HG02852 (cell line): ENCODE measurements around the gene DCTN5.

Experiments
- ATAC-seq: cut with Tn5 transposase; IDR thresholded peaks from one replicate; pipeline ENCODE4 v1.9.1; 2021; ENCODE audit warnings: mild to moderate bottlenecking, moderate library complexity; ENCODE audit not compliant: unreplicated experiment

DCTN5 gene

DNA sequence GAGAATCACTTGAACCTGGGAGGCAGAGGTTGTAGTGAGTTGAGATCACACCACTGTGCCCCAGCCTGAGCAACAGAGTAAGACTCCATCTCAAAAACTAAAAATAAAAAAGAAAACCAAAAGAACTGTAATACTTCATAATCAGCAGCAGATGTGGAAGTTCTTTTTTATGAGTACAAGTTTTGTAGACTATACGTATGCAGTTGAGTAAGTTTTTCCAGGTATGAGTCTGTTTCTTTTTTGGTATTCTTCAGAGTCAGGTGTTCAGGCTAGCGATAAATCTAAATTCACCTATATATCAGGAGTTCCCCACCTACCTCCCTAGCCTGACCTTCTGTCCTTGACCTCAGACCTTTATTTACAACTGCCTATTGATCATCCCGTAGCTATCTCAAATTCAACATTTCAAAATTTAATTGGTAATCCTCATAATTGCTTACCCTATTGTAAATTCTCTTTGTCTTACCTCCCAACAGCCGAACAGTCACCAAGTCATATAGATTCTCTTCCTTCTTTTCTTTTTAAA is 10.7 kb downstream of the DCTN5 start:
- no peak for ATAC-seq

DNA sequence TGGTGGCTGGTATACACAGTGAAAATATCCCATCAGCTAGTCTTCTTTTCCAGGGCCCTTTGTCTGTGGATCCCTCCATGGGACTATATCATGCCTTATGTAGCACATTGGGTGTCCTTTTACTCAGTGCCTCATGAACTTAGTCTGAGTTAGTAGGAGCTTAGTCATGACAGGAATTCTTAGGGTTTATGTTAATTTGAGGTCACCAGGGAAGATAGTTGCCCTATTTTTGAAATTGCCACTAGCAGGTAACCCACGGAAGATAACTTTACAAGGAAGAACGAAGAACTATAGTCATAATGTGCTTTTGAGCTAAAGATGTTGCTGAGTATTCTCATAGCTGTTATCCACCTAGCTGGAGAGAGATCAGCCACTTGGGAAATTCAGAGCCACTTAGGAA is 22.7 kb downstream of the DCTN5 start:
- ATAC-seq: no peak

DNA sequence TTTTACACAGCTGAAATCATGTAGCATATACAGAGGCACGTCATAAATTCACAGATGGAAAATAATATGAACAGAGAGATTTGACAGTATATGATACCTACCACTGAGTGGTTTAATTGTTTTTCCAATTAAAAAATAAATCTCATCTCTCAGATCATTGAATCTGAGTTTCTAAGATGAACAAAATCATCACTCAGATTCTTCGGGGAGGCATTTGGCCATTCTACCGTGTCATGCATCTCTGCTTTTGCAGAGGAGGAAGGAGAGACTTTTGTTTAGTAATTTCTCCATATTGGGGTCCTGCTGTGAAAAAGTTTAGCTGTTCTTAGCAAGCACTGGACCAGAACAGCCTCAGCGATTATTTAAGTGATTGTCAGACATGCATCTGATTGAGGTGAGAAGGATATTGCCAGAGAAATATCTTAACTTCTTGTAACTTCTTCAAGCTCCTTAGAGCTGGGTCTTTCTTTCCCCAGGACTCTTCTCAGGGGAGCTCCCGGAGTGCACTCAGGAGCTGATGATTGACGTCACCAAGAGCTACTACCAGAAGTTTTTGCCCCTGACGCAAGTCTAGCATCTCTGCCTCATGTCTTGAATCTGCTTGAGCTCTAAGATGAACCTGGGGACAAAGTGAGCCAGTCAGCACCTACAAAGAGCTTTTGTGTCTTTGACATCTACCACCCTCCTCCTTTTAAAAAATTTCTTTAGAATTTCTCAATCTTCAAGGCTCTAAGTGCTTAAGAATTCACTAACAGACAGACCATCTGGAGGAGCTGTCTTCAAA is 25.5 kb downstream of the DCTN5 start:
- ATAC-seq: no peak

GRCh38 chr16:23667355-23667659 is 26.0 kb downstream of the DCTN5 start:
- no peak for ATAC-seq

DNA sequence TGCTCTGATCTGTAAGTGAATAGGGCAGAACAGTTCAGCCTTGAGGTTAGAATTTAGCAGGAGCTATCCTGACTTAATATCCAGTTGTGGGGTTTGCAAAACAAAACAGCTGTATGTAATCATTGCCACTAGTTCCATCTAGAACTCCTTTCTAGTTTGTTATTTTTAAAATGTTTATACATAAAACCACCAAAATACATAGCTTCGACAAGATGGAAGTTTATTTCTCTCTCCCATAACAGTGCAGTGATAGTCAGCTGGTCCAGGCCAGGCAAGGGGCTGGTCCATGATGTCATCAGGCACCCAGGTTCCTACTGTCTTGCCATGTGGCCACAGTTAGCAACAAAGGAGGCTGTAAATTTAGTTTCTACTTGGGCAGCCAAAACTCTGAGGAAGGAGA is 27.0 kb downstream of the DCTN5 start:
- ATAC-seq: no peak

DNA sequence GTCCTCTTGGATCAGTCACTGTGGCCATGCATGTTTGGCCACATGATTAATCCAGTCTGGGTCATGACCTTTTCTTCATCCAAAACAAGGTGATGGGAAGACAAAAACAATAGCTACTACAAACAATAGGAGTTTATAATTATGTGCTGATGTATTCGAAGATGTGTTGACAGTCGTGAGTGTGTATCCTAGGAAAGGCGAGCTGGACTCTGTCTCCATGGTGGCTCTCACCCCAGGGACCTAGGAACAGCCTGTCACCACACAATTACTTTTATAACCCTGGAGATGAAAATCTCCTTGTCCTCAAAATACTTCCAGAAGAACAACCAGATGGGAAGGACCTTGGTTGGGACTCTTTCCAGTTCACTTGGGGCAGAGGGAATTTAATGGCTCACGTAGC is 27.6 kb downstream of the DCTN5 start:
- no peak for ATAC-seq

GRCh38 chr16:23670137-23670776 is 29.0 kb downstream of the DCTN5 start:
- peak; percentile 96 for ATAC-seq

- no peak for ATAC-seq
Observed at GRCh38 chr16:23673971-23674614, 32.8 kb downstream of the DCTN5 start.

DNA sequence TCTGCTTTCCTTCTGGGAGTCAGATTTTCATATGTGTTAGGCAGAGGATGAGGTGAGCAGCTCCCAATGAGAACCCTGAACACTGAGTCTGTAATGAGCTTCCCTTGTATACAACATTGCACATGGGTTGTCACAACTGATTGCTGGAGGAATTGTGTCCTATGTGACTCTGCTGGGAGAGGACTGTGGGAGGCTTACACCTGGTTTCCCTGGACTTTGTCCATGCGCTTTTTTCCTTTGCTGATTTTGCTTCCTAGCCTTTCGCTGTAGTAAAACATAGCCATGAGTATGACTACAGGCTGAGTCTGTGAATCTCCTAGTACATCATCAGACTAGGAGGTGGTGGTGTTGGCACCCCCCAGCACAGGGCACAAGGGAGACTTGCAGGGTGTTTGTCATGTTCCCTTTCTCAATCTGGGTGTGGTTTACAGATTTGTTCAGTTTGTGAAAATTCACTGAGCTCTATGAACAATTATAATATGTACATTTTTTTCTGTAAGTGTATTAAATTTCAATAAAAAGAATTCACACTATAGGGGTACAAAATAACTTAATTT is 35.7 kb downstream of the DCTN5 start:
- ATAC-seq: no peak

- ATAC-seq: peak; percentile 94
Observed at GRCh38 chr16:23678430-23679273, 37.4 kb downstream of the DCTN5 start, which contains the start of gene PLK1. Gene PLK1, plus strand, starts transcription at chr16:23678889. Its CDS starts 44 bp downstream, at chr16:23678933.

- no peak for ATAC-seq
Observed at GRCh38 chr16:23679274-23679985, 38.2 kb downstream of the DCTN5 start.

DNA sequence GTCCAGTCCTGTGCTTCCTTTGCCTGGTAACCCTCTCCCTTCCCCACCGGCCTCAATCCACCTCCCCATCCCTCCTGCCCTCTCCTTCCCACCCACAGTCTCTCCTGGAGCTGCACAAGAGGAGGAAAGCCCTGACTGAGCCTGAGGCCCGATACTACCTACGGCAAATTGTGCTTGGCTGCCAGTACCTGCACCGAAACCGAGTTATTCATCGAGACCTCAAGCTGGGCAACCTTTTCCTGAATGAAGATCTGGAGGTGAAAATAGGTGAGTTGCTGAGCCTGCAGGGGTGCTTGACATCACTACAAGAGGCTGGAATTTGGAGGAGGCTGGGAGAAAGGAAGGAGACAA is 38.7 kb downstream of the DCTN5 start:
- no peak for ATAC-seq

- no peak for ATAC-seq
Observed at GRCh38 chr16:23682181-23682580, 40.9 kb downstream of the DCTN5 start.

- no peak for ATAC-seq
Observed at GRCh38 chr16:23683487-23683886, 42.2 kb downstream of the DCTN5 start.

- no peak for ATAC-seq
Observed at GRCh38 chr16:23687034-23687808, 46.0 kb downstream of the DCTN5 start.

DNA sequence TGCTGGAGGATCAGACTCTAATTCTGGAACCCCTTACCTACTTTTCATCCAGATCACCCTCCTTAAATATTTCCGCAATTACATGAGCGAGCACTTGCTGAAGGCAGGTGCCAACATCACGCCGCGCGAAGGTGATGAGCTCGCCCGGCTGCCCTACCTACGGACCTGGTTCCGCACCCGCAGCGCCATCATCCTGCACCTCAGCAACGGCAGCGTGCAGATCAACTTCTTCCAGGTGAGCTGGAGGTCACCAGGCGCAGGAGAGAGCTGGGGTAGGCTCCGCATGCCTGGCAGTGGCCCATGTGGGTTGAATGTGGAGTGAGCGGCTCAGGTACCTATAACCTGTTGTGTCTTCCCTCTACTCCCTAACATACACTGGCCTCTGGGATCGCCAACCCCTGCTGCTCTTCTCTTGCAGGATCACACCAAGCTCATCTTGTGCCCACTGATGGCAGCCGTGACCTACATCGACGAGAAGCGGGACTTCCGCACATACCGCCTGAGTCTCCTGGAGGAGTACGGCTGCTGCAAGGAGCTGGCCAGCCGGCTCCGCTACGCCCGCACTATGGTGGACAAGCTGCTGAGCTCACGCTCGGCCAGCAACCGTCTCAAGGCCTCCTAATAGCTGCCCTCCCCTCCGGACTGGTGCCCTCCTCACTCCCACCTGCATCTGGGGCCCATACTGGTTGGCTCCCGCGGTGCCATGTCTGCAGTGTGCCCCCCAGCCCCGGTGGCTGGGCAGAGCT is 48.3 kb downstream of the DCTN5 start:
- no peak for ATAC-seq

- ATAC-seq: no peak
Observed at GRCh38 chr16:23690771-23691482, 49.7 kb downstream of the DCTN5 start.
